GM19193 (cell line): Measurements from ENCODE around the gene TMEM167B.

Experiments used
- POLR2A ChIP-seq: IDR thresholded peaks from 4 replicates; pipeline ENCODE4 v1.6.1; 2011; ENCODE audit not compliant: insufficient read depth, insufficient read length; ENCODE audit errors: extremely low read depth

TMEM167B gene

GRCh38 chr1:109133002-109133706 lies 42.6 kb downstream of the TMEM167B start:
- TF ChIP-seq POLR2A = no peak

- peak; percentile 17 for TF ChIP-seq POLR2A
Measured at GRCh38 chr1:109133815-109134214, 43.3 kb downstream of the TMEM167B start.

GRCh38 chr1:109134423-109134822 lies 43.9 kb downstream of the TMEM167B start:
- no peak for TF ChIP-seq POLR2A

GRCh38 chr1:109135940-109136339 lies 45.4 kb downstream of the TMEM167B start:
- no peak for TF ChIP-seq POLR2A

- TF ChIP-seq POLR2A = no peak
Measured at GRCh38 chr1:109136766-109137165, 46.2 kb downstream of the TMEM167B start.

- TF ChIP-seq POLR2A = no peak
Measured at GRCh38 chr1:109137958-109138357, 47.4 kb downstream of the TMEM167B start.

GRCh38 chr1:109138358-109138757 lies 47.8 kb downstream of the TMEM167B start:
- TF ChIP-seq POLR2A = no peak

- TF ChIP-seq POLR2A = no peak
Measured at GRCh38 chr1:109140392-109140791, 49.8 kb downstream of the TMEM167B start.

GRCh38 chr1:109142260-109142659 lies 51.7 kb downstream of the TMEM167B start:
- TF ChIP-seq POLR2A = no peak
